HEK293 (cell line): Measurements from ENCODE around the gene TANC1.
A peak's percentile ranks its signal among the peaks of the same experiment; 100 is the strongest.

Experiments used
- BCL11A ChIP-seq: fragments of 450-650 bp; formaldehyde crosslinking; IDR thresholded peaks from 2 replicates; pipeline ENCODE4 v1.5.1; 2016; ENCODE audit warnings: low read depth, missing biosample characterization, missing genetic modification characterization
- KLF7 ChIP-seq: fragments of 450-650 bp; formaldehyde crosslinking; IDR thresholded peaks from 2 replicates; pipeline ENCODE4 v1.5.1; 2016; ENCODE audit warnings: missing biosample characterization, missing genetic modification characterization, borderline replicate concordance
- PRDM6 ChIP-seq: fragments of 450-650 bp; formaldehyde crosslinking; IDR thresholded peaks from 2 replicates; pipeline ENCODE4 v1.5.1; 2017; ENCODE audit warnings: missing biosample characterization, missing genetic modification characterization
- REPIN1 ChIP-seq: fragments of 450-650 bp; formaldehyde crosslinking; IDR thresholded peaks from 2 replicates; pipeline ENCODE4 v1.5.1; 2017; ENCODE audit warnings: missing biosample characterization, missing genetic modification characterization, low read depth
- SP3 ChIP-seq: fragments of 450-650 bp; formaldehyde crosslinking; IDR thresholded peaks from 2 replicates; pipeline ENCODE4 v1.5.1; 2016; ENCODE audit warnings: missing biosample characterization, missing genetic modification characterization
- SP7 ChIP-seq: fragments of 450-650 bp; formaldehyde crosslinking; IDR thresholded peaks from 2 replicates; pipeline ENCODE4 v1.5.1; 2016; ENCODE audit warnings: missing biosample characterization, missing genetic modification characterization
- TRIM28 ChIP-seq: IDR thresholded peaks from 2 replicates; pipeline ENCODE4 v1.6.1; 2011; ENCODE audit warnings: low read length, control low read depth, borderline replicate concordance
- ZBTB1 ChIP-seq: fragments of 450-650 bp; formaldehyde crosslinking; IDR thresholded peaks from 2 replicates; pipeline ENCODE4 v1.5.1; 2016; ENCODE audit warnings: missing biosample characterization, missing genetic modification characterization
- ZBTB10 ChIP-seq: fragments of 450-650 bp; formaldehyde crosslinking; IDR thresholded peaks from 2 replicates; pipeline ENCODE4 v1.5.1; 2016; ENCODE audit warnings: missing biosample characterization, missing genetic modification characterization
- ZBTB21 ChIP-seq: fragments of 450-650 bp; formaldehyde crosslinking; IDR thresholded peaks from 2 replicates; pipeline ENCODE4 v1.5.1; 2017; ENCODE audit warnings: missing biosample characterization, missing genetic modification characterization
- ZBTB44 ChIP-seq: fragments of 450-650 bp; IDR thresholded peaks from 2 replicates; pipeline ENCODE4 v1.5.1; 2018; ENCODE audit warnings: missing biosample characterization, mild to moderate bottlenecking, missing genetic modification characterization
- ZBTB7A ChIP-seq: fragments of 450-650 bp; formaldehyde crosslinking; IDR thresholded peaks from 2 replicates; pipeline ENCODE4 v1.5.1; 2016; ENCODE audit warnings: low read depth, missing biosample characterization, missing genetic modification characterization
- ZFP3 ChIP-seq: fragments of 450-650 bp; formaldehyde crosslinking; IDR thresholded peaks from 2 replicates; pipeline ENCODE4 v1.5.1; 2016; ENCODE audit warnings: low read depth, missing biosample characterization, missing genetic modification characterization
- ZFP41 ChIP-seq: fragments of 450-650 bp; formaldehyde crosslinking; IDR thresholded peaks from 2 replicates; pipeline ENCODE4 v1.5.1; 2016; ENCODE audit warnings: missing biosample characterization, missing genetic modification characterization, borderline replicate concordance
- ZFP69B ChIP-seq: fragments of 450-650 bp; formaldehyde crosslinking; IDR thresholded peaks from 2 replicates; pipeline ENCODE4 v1.5.1; 2016; ENCODE audit warnings: missing biosample characterization, missing genetic modification characterization
- ZNF292 ChIP-seq: fragments of 450-650 bp; formaldehyde crosslinking; IDR thresholded peaks from 2 replicates; pipeline ENCODE4 v1.5.1; 2016; ENCODE audit warnings: low read depth, missing biosample characterization, missing genetic modification characterization, borderline replicate concordance
- ZNF626 ChIP-seq: fragments of 450-650 bp; sonication (Bioruptor Pico); formaldehyde crosslinking; IDR thresholded peaks from 2 replicates; pipeline ENCODE4 v1.5.1; 2018; ENCODE audit warnings: missing biosample characterization, missing genetic modification characterization, inconsistent platforms
- ZNF629 ChIP-seq: fragments of 450-650 bp; formaldehyde crosslinking; IDR thresholded peaks from 2 replicates; pipeline ENCODE4 v1.5.1; 2017; ENCODE audit warnings: missing biosample characterization, missing genetic modification characterization
- ZNF670 ChIP-seq: fragments of 450-650 bp; formaldehyde crosslinking; IDR thresholded peaks from 2 replicates; pipeline ENCODE4 v1.5.1; 2016; ENCODE audit warnings: missing biosample characterization, missing genetic modification characterization, low read depth
- ZNF830 ChIP-seq: fragments of 450-650 bp; IDR thresholded peaks from 2 replicates; pipeline ENCODE4 v1.5.0; 2018; ENCODE audit warnings: missing biosample characterization, missing genetic modification characterization, low read depth, mild to moderate bottlenecking, moderate library complexity
- ZSCAN16 ChIP-seq: fragments of 450-650 bp; formaldehyde crosslinking; IDR thresholded peaks from 2 replicates; pipeline ENCODE4 v1.5.1; 2016; ENCODE audit warnings: missing biosample characterization, missing genetic modification characterization
- TF ChIP-seq, protein P1 (sequence below): fragments of 450-650 bp; formaldehyde crosslinking; IDR thresholded peaks from 2 replicates; pipeline ENCODE4 v1.5.1; 2017; ENCODE audit warnings: missing biosample characterization, missing genetic modification characterization
- TF ChIP-seq, protein P2 (sequence below): fragments of 450-650 bp; formaldehyde crosslinking; IDR thresholded peaks from 2 replicates; pipeline ENCODE4 v1.5.1; 2016; ENCODE audit warnings: missing biosample characterization, missing genetic modification characterization
- TF ChIP-seq, protein P3 (sequence below): fragments of 450-650 bp; formaldehyde crosslinking; IDR thresholded peaks from 2 replicates; pipeline ENCODE4 v1.5.1; 2016; ENCODE audit warnings: missing biosample characterization, missing genetic modification characterization
- TF ChIP-seq, protein P4 (sequence below): fragments of 450-650 bp; formaldehyde crosslinking; IDR thresholded peaks from 2 replicates; pipeline ENCODE4 v1.5.1; 2017; ENCODE audit warnings: missing biosample characterization, missing genetic modification characterization

TANC1 gene

GRCh38 chr2:158953926-158954763 is 14.3 kb upstream of the TANC1 start (continued):
- TF ChIP-seq ZBTB1 (tag by site-specific recombination) (0 out of 2 replicates have a peak, but pooled peaks have one; percentile 45), ZNF670 (tag by site-specific recombination) (no peak), ZBTB10 (tag by site-specific recombination) (0 out of 2 replicates have a peak, but pooled peaks have one; percentile 26), KLF7 (no peak), PRDM6 (tag by site-specific recombination) (peak; percentile 82), SP3 (tag by site-specific recombination) (peak; percentile 43), BCL11A (peak; percentile 81), ZNF629 (tag by site-specific recombination) (peak; percentile 97), ZFP3 (tag by site-specific recombination) (no peak), SP7 (tag by site-specific recombination) (peak; percentile 47; the same call in 1 of the 2 replicates), ZFP41 (tag by site-specific recombination) (no peak), ZBTB21 (peak; percentile 93), ZSCAN16 (tag by site-specific recombination) (no peak), ZNF830 (tag by site-specific recombination) (no peak), ZNF626 (tag by site-specific recombination) (no peak), ZBTB7A (tag by site-specific recombination) (no peak), ZFP69B (tag by site-specific recombination) (peak; percentile 16; the same call in 1 of the 2 replicates), TRIM28 (peak; percentile 79; the same call in 1 of the 2 replicates), REPIN1 (no peak), ZNF292 (tag by site-specific recombination) (no peak), ZBTB44 (tag by site-specific recombination) (peak; percentile 56; the same call in 1 of the 2 replicates)
- TF ChIP-seq, protein P1, sequence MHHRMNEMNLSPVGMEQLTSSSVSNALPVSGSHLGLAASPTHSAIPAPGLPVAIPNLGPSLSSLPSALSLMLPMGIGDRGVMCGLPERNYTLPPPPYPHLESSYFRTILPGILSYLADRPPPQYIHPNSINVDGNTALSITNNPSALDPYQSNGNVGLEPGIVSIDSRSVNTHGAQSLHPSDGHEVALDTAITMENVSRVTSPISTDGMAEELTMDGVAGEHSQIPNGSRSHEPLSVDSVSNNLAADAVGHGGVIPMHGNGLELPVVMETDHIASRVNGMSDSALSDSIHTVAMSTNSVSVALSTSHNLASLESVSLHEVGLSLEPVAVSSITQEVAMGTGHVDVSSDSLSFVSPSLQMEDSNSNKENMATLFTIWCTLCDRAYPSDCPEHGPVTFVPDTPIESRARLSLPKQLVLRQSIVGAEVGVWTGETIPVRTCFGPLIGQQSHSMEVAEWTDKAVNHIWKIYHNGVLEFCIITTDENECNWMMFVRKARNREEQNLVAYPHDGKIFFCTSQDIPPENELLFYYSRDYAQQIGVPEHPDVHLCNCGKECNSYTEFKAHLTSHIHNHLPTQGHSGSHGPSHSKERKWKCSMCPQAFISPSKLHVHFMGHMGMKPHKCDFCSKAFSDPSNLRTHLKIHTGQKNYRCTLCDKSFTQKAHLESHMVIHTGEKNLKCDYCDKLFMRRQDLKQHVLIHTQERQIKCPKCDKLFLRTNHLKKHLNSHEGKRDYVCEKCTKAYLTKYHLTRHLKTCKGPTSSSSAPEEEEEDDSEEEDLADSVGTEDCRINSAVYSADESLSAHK = peak; percentile 62
- TF ChIP-seq, protein P2, sequence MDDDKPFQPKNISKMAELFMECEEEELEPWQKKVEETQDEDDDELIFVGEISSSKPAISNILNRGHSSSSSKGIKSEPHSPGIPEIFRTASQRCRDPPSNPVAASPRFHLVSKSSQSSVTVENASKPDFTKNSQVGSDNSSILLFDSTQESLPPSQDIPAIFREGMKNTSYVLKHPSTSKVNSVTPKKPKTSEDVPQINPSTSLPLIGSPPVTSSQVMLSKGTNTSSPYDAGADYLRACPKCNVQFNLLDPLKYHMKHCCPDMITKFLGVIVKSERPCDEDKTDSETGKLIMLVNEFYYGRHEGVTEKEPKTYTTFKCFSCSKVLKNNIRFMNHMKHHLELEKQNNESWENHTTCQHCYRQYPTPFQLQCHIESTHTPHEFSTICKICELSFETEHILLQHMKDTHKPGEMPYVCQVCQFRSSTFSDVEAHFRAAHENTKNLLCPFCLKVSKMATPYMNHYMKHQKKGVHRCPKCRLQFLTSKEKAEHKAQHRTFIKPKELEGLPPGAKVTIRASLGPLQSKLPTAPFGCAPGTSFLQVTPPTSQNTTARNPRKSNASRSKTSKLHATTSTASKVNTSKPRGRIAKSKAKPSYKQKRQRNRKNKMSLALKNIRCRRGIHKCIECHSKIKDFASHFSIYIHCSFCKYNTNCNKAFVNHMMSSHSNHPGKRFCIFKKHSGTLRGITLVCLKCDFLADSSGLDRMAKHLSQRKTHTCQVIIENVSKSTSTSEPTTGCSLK (tag by site-specific recombination) = no peak
- TF ChIP-seq, protein P3, sequence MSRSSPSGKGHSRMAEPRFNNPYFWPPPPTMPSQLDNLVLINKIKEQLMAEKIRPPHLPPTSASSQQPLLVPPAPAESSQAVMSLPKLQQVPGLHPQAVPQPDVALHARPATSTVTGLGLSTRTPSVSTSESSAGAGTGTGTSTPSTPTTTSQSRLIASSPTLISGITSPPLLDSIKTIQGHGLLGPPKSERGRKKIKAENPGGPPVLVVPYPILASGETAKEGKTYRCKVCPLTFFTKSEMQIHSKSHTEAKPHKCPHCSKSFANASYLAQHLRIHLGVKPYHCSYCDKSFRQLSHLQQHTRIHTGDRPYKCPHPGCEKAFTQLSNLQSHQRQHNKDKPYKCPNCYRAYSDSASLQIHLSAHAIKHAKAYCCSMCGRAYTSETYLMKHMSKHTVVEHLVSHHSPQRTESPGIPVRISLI (tag by site-specific recombination) = no peak
- TF ChIP-seq, protein P4, sequence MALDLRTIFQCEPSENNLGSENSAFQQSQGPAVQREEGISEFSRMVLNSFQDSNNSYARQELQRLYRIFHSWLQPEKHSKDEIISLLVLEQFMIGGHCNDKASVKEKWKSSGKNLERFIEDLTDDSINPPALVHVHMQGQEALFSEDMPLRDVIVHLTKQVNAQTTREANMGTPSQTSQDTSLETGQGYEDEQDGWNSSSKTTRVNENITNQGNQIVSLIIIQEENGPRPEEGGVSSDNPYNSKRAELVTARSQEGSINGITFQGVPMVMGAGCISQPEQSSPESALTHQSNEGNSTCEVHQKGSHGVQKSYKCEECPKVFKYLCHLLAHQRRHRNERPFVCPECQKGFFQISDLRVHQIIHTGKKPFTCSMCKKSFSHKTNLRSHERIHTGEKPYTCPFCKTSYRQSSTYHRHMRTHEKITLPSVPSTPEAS (tag by site-specific recombination) = peak; percentile 79; the same call in 1 of the 2 replicates
